Head of caudate nucleus (tissue), 42 donors: ENCODE results near the gene PFKM.
A peak's percentile ranks its signal among the peaks of the same experiment; 100 is the strongest.

Experiments
- DNase-seq, 42 donors: peaks; one replicate each; pipeline versions ENCODE4 v3.0.0 to v3.0.0-alpha.2; 2020 to 2021; ENCODE audit warnings: mixed read lengths in 7 of 42
- intact Hi-C: fragments of 100-400 bp; cut with DNase I; formaldehyde crosslinking; loops from one replicate; pipeline ENCODE4 v1.15.0; 2022

The PFKM gene

DNA sequence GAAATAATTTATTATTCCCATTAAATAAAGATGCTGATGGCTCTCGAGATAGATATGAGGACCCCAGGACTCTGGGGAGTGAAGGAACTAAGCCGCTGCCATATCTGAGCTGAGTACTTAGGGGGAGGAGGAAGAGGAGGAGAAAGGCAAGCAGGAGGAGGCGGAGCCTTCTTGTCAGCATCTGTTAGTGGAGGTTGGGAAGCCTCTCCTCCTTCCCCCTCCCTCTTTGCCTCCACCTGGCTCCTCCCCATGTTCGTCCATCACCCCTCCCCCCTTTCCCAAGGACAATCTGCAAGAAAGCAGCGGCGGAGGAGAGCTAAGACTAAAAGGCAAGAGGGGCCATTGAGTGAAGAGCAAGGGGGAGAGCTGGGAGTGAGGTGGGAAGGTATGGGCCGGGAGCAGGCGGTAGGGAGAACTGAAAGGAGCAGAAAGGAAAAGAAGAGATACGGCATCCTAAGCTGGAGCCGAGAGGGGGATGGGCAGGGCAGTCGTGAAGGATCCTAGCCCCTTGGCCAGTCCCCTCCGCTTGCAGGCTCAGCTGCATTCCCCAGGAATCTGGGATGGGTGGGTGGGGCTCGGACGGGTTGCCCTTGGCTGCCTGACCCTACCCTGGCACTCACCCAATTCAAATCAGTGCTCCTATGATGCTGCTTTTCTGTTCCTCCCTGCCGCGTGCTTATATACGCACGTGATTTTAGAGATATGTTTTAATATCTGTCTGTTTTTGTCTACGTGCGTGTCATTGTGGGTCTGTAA, at the start of gene PFKM:
Gene PFKM, plus strand, starts transcription at position 287 of the 756 bp plus-strand sequence. CDS start 3,411 bp downstream, outside the sequence.
- peak; percentile 45 to 96 (median 80) for DNase-seq

GRCh38 chr12:48070033-48070432, 49.1 kb upstream of the PFKM start:
- intact Hi-C loops = no loop called here

More for the DNA sequence above, at the start of gene PFKM:
- intact Hi-C loops = no loop called here

GRCh38 chr12:48070731-48071130, 48.4 kb upstream of the PFKM start:
- intact Hi-C loops = no loop called here
- no peak for DNase-seq

More at GRCh38 chr12:48070033-48070432, 49.1 kb upstream of the PFKM start:
- no peak for DNase-seq

- no peak for DNase-seq
- intact Hi-C loops = no loop called here
Measured at GRCh38 chr12:48071808-48072207, 47.4 kb upstream of the PFKM start.

DNA sequence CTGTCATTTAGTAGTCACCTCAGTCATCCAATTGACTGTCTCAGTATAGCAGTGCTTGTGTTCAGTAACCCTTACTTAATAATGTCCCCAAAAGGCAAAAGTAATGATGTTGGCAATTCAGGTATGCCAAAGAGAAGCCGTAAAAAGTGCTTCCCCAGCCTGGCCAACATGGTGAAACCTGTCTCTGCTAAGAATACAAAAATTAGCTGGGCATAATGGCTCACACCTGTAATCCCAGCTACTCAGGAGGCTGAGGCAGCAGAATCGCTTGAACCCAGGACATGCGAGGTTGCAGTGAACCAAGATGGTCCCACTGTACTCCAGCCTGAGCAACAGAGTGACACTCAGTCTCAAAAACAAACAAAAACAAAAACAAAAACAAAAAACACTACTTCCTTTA, 46.9 kb upstream of the PFKM start:
- intact Hi-C loops = no loop called here
- DNase-seq = no peak

- intact Hi-C loops = no loop called here
Measured at GRCh38 chr12:48074266-48074665, 44.9 kb upstream of the PFKM start.

GRCh38 chr12:48075832-48076231, 43.3 kb upstream of the PFKM start:
- intact Hi-C loops = no loop called here
- no peak for DNase-seq

More at GRCh38 chr12:48074266-48074665, 44.9 kb upstream of the PFKM start:
- DNase-seq = no peak

- no peak for DNase-seq
- intact Hi-C loops = no loop called here
Measured at GRCh38 chr12:48077111-48077510, 42.1 kb upstream of the PFKM start.

GRCh38 chr12:48078901-48079300, 40.3 kb upstream of the PFKM start:
- DNase-seq = no peak
- intact Hi-C loops = no loop called here

DNA sequence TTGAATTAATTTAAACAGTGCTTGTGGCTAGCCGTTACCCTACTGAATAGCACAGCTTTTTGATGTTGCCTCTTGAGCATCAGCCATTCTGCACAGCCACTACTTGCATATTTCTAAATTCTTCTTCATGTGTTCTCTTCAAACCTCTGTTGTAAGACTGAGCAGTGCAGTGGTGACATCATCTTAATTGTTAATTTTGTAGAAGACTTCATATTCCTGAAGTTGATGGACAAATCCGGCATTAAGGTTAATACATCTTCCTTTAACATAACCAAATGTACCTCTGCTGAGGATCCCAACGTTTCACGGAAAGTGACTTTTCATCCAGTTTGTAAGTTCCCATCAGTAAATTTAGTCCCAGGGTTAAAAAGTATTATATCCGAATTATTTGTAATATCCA, 38.9 kb upstream of the PFKM start:
- intact Hi-C loops = no loop called here

DNA sequence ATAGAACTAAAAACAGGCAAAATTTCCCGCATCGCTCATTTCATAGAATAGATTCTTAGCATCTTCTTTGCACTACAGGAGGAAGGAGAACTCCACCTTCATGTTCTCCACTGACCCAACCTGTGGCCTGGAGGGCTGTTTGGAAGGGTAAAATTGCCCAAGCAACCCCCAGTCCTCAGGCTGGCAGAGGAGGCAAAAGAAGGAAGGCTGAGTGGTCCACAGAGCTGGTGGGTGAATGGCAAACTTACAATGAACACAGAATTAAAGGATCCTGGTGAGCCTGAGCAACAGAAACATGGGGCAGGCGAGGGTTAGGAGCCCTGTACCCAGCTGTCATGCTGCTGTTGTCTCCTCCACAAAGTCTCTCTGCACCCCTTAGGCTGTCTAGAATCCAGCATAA, 38.3 kb upstream of the PFKM start:
- intact Hi-C loops = no loop called here
- DNase-seq = no peak

More for the DNA sequence above, 38.9 kb upstream of the PFKM start:
- DNase-seq = no peak

DNA sequence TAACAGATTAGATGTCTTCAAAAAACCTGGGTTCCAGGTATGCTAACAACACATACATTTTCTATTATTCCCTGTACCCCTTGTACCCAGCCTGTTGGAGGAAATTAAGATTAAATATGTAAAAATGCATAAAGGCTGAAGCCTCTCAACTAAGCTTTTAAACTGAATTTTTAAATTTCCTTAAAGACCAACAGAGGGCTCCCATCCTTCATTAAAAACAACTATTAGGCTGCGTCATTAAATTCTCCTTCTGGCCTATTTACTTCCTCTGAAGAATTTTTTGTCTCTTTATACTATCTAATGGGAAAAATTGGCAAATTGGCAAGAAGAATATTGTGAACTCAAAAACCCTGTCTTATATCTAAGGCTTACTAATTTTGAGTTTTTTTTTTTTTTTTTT, 35.1 kb upstream of the PFKM start:
- no peak for DNase-seq
- intact Hi-C loops = no loop called here

- no peak for DNase-seq
- intact Hi-C loops = no loop called here
Measured at GRCh38 chr12:48084841-48085460, 34.2 kb upstream of the PFKM start.

DNA sequence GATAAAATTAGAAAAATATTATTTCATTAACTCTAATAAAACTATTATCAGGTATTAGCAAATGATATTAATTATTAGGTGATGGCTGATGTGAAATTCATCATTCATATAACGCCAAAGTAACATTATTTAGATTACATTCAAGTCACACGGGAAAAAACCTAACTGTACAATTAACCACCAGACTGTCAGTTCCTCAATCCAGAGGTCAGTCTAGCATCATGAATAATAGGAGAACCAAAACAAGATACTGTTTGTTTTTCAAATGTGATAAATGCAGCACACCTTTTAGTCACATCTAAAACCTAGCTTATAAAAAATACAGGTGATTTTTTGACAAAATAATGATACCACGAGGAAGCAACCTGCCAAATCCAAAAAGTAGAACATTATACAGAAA, 32.8 kb upstream of the PFKM start:
- intact Hi-C loops = no loop called here
- no peak for DNase-seq

DNA sequence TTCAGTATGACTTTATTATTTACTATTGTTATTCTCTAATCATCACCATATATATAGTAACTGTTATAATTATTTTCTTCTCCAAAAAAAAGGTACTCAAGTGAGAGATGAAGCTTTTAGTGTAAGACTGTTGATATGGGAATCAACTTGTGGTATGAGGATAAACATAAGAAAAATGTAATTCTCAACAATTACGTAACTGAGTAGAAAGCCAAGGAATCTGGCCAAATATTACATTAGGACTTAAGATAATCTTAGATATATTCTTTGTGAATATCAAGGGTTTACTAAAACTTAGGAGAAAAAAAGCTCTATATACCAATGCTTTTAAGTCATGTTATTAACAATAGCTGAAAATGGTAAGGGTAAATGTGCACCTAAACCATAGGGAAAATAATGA, 26.6 kb upstream of the PFKM start:
- DNase-seq = no peak
- intact Hi-C loops = no loop called here

- intact Hi-C loops = no loop called here
- no peak for DNase-seq
Measured at GRCh38 chr12:48104531-48104930, 14.6 kb upstream of the PFKM start.

GRCh38 chr12:48105321-48105866, 13.8 kb upstream of the PFKM start:
- peak in 6 of 42 donors; percentile 4 to 35 (median 16) for DNase-seq
- intact Hi-C loops = no loop called here

DNA sequence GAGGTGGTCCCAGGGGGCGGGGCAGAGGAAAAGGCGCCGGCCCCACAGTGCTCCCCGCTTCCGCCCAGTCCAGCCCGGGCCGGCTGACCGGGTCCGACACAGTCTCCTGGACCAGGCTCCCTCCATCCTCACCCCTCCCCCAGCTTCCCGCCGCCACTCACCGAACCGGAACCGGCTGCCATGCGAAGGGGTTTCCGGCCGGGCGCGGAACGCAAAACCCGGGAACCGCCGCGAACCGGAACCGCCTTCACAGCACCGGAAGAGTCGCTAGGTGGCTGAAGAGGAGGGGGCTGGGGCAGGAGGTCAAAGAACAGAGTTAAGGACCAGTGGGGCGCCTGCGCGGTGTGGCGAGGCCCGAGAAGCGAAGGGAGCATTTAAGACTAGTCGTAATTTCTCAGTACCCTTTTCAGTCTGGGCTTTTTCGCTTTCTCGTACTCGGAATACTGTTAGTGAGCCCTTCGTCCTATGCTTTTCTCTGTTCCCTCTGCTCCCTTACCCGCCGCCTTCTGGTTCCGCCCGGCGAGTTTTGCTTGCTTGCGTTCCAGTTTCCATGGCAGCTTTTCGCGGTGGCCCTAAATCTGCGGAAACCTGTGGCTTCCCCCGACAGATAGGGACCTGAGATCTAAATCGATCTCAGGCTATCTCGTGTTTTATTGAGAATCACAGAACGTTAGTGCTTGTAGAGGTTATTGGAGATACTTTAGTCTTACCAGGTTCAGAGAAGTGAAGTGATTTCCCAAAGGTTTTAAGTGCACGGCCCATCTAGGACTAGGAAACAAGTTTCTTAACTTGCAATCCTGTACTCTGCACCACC, 13.1 kb upstream of the PFKM start, which contains the start of gene SENP1:
Gene SENP1, minus strand, starts transcription at position 213 of the 814 bp plus-strand sequence. CDS start 4,607 bp downstream, outside the sequence.
- DNase-seq = peak; percentile 75 to 96 (median 92)
- intact Hi-C loops = loop anchor here (2.0 kb wide), 1 partner anchor 51 kb away; the partner anchor contains the start of gene ASB8
